A549 (cell line): ENCODE results near the gene SMARCA5.

Source experiments
- CEBPB ChIP-seq, 2 experiments: fragments of >200 bp in 1 of 2; sonication (Bioruptor Twin) in 1 of 2; formaldehyde crosslinking in 1 of 2; IDR thresholded peaks; 2 replicates each; pipeline ENCODE4 v1.6.1; 2012 to 2016
- CHD2 ChIP-seq: fragments of 150-350 bp; IDR thresholded peaks from 2 replicates; pipeline ENCODE4 v1.6.1; 2014; ENCODE audit warnings: low read length; ENCODE audit not compliant: partially characterized antibody
- EHMT2 ChIP-seq: fragments of 200-600 bp; sonication (generic); IDR thresholded peaks from 2 replicates; pipeline ENCODE4 v1.6.1; 2016; ENCODE audit warnings: antibody characterized with exemption, low read depth, mild to moderate bottlenecking, moderate library complexity
- HOXA7 ChIP-seq: fragments of 250-450 bp; sonication (Bioruptor Pico); IDR thresholded peaks from 2 replicates; pipeline ENCODE4 v1.5.0; 2020; ENCODE audit warnings: mild to moderate bottlenecking, moderate library complexity
- MAZ ChIP-seq: fragments of 150-350 bp; IDR thresholded peaks from 2 replicates; pipeline ENCODE4 v1.6.1; 2014; ENCODE audit warnings: antibody characterized with exemption, low read depth, low read length, borderline replicate concordance
- MYC ChIP-seq: IDR thresholded peaks from 2 replicates; pipeline ENCODE4 v1.6.1; 2012; ENCODE audit warnings: mild to moderate bottlenecking, inconsistent platforms, low read length, improper control_type of control experiment, borderline replicate concordance
- POLR2A ChIP-seq: IDR thresholded peaks from 2 replicates; pipeline ENCODE4 v1.6.1; 2012; ENCODE audit warnings: mild to moderate bottlenecking, low read length
- RAD21 ChIP-seq, 2 experiments: fragments of >200 bp in 1 of 2; sonication (Bioruptor Twin) in 1 of 2; formaldehyde crosslinking in 1 of 2; IDR thresholded peaks in 1 of 2; conservative IDR thresholded peaks in 1 of 2; 2 replicates in 1 of 2; 3 replicates in 1 of 2; pipeline ENCODE4 v1.6.1; 2012 to 2018; ENCODE audit warnings: inconsistent platforms in 1 of 2
- SREBF2 ChIP-seq: fragments of 450-650 bp; IDR thresholded peaks from 2 replicates; pipeline ENCODE4 v1.6.1; 2014; ENCODE audit warnings: mild to moderate bottlenecking, moderate library complexity
- TF ChIP-seq, protein P1 (sequence below): fragments of >200 bp; sonication (Bioruptor Twin); formaldehyde crosslinking; IDR thresholded peaks from 3 replicates; pipeline ENCODE4 v1.5.1; 2016
- TF ChIP-seq, protein P2 (sequence below): fragments of >200 bp; sonication (Bioruptor Twin); formaldehyde crosslinking; IDR thresholded peaks from 3 replicates; pipeline ENCODE4 v1.6.1; 2016
- TF ChIP-seq, protein P3 (sequence below): fragments of 200-600 bp; sonication (generic); IDR thresholded peaks from 2 replicates; pipeline ENCODE4 v1.6.1; 2016; ENCODE audit warnings: antibody characterized with exemption, mild to moderate bottlenecking, moderate library complexity
- TF ChIP-seq, protein P4 (sequence below): IDR thresholded peaks from 2 replicates; pipeline ENCODE4 v1.6.1; 2012
- TF ChIP-seq, protein P5 (sequence below): IDR thresholded peaks from 2 replicates; pipeline ENCODE4 v1.6.1; 2012

DNA sequence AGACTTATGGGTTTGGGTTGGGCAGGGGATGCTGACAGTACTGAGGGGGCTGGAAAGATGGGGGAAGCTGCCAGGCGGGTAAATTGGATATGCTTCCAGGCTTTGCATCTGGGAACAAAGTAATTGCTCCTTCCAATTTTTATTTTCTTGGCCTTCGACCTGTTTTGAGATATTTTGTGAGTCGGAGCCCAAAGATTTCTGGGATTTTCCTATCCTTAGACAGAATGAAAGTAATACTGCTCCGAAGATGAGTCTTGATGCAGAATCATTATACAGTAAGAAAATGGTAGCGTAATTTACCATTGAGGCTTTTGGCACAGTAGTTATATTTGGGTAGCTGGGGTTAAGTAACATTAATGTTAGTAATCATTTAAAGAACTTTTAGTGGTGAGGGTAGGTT lies 1.4 kb downstream of the SMARCA5 start:
- TF ChIP-seq MYC (no peak), CEBPB (IDR thresholded peaks at IDR 0.05) (no peak), POLR2A (no peak), EHMT2 (no peak), RAD21 (conservative IDR thresholded peaks at IDR 0.05 in 1 of 2, IDR thresholded peaks at IDR 0.05 in 1 of 2) (no peak), HOXA7 (CRISPR knock-in tag) (no peak), MAZ (no peak), CHD2 (no peak), SREBF2 (no peak)
- TF ChIP-seq, protein P1, sequence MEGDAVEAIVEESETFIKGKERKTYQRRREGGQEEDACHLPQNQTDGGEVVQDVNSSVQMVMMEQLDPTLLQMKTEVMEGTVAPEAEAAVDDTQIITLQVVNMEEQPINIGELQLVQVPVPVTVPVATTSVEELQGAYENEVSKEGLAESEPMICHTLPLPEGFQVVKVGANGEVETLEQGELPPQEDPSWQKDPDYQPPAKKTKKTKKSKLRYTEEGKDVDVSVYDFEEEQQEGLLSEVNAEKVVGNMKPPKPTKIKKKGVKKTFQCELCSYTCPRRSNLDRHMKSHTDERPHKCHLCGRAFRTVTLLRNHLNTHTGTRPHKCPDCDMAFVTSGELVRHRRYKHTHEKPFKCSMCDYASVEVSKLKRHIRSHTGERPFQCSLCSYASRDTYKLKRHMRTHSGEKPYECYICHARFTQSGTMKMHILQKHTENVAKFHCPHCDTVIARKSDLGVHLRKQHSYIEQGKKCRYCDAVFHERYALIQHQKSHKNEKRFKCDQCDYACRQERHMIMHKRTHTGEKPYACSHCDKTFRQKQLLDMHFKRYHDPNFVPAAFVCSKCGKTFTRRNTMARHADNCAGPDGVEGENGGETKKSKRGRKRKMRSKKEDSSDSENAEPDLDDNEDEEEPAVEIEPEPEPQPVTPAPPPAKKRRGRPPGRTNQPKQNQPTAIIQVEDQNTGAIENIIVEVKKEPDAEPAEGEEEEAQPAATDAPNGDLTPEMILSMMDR, result no peak
- TF ChIP-seq, protein P2, sequence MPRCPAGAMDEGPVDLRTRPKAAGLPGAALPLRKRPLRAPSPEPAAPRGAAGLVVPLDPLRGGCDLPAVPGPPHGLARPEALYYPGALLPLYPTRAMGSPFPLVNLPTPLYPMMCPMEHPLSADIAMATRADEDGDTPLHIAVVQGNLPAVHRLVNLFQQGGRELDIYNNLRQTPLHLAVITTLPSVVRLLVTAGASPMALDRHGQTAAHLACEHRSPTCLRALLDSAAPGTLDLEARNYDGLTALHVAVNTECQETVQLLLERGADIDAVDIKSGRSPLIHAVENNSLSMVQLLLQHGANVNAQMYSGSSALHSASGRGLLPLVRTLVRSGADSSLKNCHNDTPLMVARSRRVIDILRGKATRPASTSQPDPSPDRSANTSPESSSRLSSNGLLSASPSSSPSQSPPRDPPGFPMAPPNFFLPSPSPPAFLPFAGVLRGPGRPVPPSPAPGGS, result no peak
- TF ChIP-seq, protein P3, sequence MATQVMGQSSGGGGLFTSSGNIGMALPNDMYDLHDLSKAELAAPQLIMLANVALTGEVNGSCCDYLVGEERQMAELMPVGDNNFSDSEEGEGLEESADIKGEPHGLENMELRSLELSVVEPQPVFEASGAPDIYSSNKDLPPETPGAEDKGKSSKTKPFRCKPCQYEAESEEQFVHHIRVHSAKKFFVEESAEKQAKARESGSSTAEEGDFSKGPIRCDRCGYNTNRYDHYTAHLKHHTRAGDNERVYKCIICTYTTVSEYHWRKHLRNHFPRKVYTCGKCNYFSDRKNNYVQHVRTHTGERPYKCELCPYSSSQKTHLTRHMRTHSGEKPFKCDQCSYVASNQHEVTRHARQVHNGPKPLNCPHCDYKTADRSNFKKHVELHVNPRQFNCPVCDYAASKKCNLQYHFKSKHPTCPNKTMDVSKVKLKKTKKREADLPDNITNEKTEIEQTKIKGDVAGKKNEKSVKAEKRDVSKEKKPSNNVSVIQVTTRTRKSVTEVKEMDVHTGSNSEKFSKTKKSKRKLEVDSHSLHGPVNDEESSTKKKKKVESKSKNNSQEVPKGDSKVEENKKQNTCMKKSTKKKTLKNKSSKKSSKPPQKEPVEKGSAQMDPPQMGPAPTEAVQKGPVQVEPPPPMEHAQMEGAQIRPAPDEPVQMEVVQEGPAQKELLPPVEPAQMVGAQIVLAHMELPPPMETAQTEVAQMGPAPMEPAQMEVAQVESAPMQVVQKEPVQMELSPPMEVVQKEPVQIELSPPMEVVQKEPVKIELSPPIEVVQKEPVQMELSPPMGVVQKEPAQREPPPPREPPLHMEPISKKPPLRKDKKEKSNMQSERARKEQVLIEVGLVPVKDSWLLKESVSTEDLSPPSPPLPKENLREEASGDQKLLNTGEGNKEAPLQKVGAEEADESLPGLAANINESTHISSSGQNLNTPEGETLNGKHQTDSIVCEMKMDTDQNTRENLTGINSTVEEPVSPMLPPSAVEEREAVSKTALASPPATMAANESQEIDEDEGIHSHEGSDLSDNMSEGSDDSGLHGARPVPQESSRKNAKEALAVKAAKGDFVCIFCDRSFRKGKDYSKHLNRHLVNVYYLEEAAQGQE, result no peak
- TF ChIP-seq, protein P4, sequence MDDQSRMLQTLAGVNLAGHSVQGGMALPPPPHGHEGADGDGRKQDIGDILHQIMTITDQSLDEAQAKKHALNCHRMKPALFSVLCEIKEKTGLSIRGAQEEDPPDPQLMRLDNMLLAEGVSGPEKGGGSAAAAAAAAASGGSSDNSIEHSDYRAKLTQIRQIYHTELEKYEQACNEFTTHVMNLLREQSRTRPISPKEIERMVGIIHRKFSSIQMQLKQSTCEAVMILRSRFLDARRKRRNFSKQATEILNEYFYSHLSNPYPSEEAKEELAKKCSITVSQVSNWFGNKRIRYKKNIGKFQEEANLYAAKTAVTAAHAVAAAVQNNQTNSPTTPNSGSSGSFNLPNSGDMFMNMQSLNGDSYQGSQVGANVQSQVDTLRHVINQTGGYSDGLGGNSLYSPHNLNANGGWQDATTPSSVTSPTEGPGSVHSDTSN, result no peak
- TF ChIP-seq, protein P5, sequence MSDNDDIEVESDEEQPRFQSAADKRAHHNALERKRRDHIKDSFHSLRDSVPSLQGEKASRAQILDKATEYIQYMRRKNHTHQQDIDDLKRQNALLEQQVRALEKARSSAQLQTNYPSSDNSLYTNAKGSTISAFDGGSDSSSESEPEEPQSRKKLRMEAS, result no peak
